NCI-H2196 (cell line): ENCODE measurements around the gene PTF1A.
A peak's percentile ranks its signal among the peaks of the same experiment; 100 is the strongest.

ENCODE experiments used
- DNase-seq: peaks from one replicate; lab custom pipeline; 2025; ENCODE audit not compliant: unreplicated experiment; lab: John Stamatoyannopoulos, UW

Gene PTF1A

GRCh38 chr10:23191764-23192711, at the start of gene PTF1A:
TSS of gene PTF1A (plus strand) at chr10:23192312. CDS start at chr10:23192531, 219 bp downstream.
- no peak for DNase-seq

- no peak for DNase-seq
These were observed 45.9 kb upstream of the PTF1A start for GRCh38 chr10:23146258-23146657.

GRCh38 chr10:23147035-23147434, 45.1 kb upstream of the PTF1A start:
- DNase-seq = no peak

- DNase-seq = no peak
These were observed 43.9 kb upstream of the PTF1A start for GRCh38 chr10:23148214-23148613.

GRCh38 chr10:23150091-23150490, 42.0 kb upstream of the PTF1A start:
- no peak for DNase-seq

- no peak for DNase-seq
These were observed 41.5 kb upstream of the PTF1A start for GRCh38 chr10:23150610-23151009.

GRCh38 chr10:23151071-23151470, 41.0 kb upstream of the PTF1A start:
- no peak for DNase-seq

- no peak for DNase-seq
These were observed 36.9 kb upstream of the PTF1A start for GRCh38 chr10:23155169-23155568.

GRCh38 chr10:23156447-23157150, 35.5 kb upstream of the PTF1A start:
- no peak for DNase-seq

GRCh38 chr10:23157239-23157681, 34.9 kb upstream of the PTF1A start:
- no peak for DNase-seq

- peak; percentile 27 for DNase-seq
These were observed 34.3 kb upstream of the PTF1A start for GRCh38 chr10:23157691-23158369.

GRCh38 chr10:23158370-23158769, 33.7 kb upstream of the PTF1A start:
- peak; percentile 39 for DNase-seq

GRCh38 chr10:23171232-23171876, 20.8 kb upstream of the PTF1A start:
- no peak for DNase-seq

GRCh38 chr10:23172429-23173213, 19.5 kb upstream of the PTF1A start:
- no peak for DNase-seq

GRCh38 chr10:23173214-23174073, 18.7 kb upstream of the PTF1A start:
- DNase-seq = no peak

GRCh38 chr10:23174074-23174976, 17.8 kb upstream of the PTF1A start:
- DNase-seq = no peak

GRCh38 chr10:23174977-23175512, 17.1 kb upstream of the PTF1A start:
- no peak for DNase-seq

- no peak for DNase-seq
These were observed 5.9 kb upstream of the PTF1A start for GRCh38 chr10:23186178-23186577.
